ENCODE data around the gene PODXL2.
"Not testable (repeated sequence)": the region's sequence is repeated elsewhere in the genome, so short reads cannot be mapped to it uniquely, and the experiment has no call there.

The PODXL2 gene

DNA sequence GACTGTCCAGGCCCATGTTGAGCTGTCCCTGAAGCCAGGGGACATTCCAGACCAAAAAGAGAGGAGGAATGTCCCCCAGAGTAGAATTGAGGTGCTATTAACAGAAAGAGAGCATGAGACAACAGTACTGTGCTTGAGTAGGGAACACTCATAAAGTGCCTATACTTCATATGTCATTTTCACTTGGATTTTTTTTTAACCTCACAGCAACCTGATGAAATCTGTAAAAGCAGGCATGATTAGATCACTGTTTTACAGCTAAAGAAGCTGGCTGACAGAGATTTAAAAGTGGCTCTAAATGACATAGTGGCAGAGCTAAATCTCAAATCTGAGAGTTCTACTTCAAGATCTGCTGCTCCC lies 18.8 kb downstream of the PODXL2 start:
- POLR2A ChIA-PET = no interaction called here
- TF ChIP-seq ELF4 (IDR thresholded peaks at IDR 0.05) = no peak
- no peak for TF ChIP-seq FOXM1 (IDR thresholded peaks at IDR 0.05; ENCODE audit: borderline replicate concordance)
- TF ChIP-seq LEF1 (IDR thresholded peaks at IDR 0.05; ENCODE audit: borderline replicate concordance) = no peak
- TF ChIP-seq TARDBP (IDR thresholded peaks at IDR 0.05) = no peak
- TF ChIP-seq ARNT (IDR thresholded peaks at IDR 0.05) = no peak
- no peak for TF ChIP-seq BHLHE40 (IDR thresholded peaks at IDR 0.05; ENCODE audit: borderline replicate concordance)
- TF ChIP-seq CTBP1 (IDR thresholded peaks at IDR 0.05; ENCODE audit: borderline replicate concordance) = no peak
- no peak for TF ChIP-seq SUZ12 (IDR thresholded peaks at IDR 0.05)
- TF ChIP-seq SP1 (IDR thresholded peaks at IDR 0.05) = no peak
- TF ChIP-seq ZNF384 (IDR thresholded peaks at IDR 0.05) = no peak
- TF ChIP-seq, protein P1, sequence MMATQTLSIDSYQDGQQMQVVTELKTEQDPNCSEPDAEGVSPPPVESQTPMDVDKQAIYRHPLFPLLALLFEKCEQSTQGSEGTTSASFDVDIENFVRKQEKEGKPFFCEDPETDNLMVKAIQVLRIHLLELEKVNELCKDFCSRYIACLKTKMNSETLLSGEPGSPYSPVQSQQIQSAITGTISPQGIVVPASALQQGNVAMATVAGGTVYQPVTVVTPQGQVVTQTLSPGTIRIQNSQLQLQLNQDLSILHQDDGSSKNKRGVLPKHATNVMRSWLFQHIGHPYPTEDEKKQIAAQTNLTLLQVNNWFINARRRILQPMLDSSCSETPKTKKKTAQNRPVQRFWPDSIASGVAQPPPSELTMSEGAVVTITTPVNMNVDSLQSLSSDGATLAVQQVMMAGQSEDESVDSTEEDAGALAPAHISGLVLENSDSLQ (IDR thresholded peaks at IDR 0.05) = no peak
- no peak for TF ChIP-seq FOXA1 (IDR thresholded peaks at IDR 0.05)
- no peak for TF ChIP-seq FOXK2 (IDR thresholded peaks at IDR 0.05)
- CTCF ChIA-PET = interaction anchor here (1.1 kb wide), 1 partner anchor 24 kb away, joined by 8 read pairs; no protein-coding TSS in a partner anchor
- no peak for DNase-seq (ENCODE audit: extremely low spot score)

DNA sequence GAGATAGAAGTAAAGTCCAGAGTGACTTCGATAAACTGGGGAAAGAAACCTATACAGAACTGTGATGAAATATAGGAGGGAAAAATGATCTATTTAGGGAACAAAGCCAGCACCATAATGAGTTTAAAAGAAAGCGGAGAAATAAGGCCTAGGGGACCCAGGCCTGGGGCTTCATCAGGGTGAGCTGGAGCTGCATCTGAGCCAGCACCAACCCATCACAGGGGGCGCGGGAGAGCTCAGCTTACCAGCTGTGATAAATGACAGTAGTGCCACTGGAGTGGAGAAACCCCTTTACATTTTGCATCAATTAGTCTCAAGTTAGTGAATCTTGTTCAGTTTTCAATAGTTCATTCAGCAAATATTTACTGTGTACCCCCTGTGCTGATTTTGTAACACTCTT lies 21.3 kb downstream of the PODXL2 start:
- TF ChIP-seq HDGF (IDR thresholded peaks at IDR 0.05; ENCODE audit: borderline replicate concordance) (no peak), ARNT (IDR thresholded peaks at IDR 0.05) (no peak), BHLHE40 (IDR thresholded peaks at IDR 0.05; ENCODE audit: borderline replicate concordance) (no peak)
- TF ChIP-seq, protein P1 (IDR thresholded peaks at IDR 0.05) = no peak
- ChIA-PET POLR2A (no interaction called here), CTCF (no interaction called here)
- DNase-seq (ENCODE audit: extremely low spot score) = no peak

DNA sequence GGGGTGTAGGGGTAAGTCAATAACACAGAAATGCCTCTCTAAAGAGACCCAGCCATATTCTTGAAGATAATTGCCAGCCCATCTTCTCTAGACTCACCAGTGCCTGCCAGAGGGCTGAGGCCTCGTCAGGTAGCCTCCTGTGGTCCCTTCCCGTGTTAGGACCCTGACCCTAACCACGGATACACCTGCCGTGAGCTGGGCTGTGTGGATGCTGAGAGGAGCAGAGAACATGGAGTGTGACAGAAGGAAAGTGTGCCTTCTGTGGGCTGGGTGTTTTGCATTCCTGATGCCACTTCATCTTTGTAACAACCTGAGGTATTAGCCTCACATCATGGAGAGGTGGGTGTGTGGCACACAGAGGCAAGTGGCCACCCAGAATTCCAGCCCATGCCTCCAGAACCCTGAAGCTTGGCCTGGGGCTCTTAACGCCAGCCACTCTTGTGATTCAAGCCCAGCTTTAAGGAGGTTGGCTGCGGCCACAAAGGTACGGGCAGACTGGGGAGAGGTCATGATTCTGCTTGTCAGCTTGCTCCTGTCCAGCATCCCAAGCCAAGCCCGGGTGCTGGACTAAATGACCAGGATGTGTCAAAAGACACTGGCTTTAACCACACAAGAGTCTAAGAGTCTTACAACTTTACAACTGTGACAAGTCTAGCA lies 22.7 kb downstream of the PODXL2 start:
- POLR2A ChIA-PET = interaction anchor here (0.7 kb wide), 1 partner anchor 20 kb away, joined by 3 read pairs; no protein-coding TSS in a partner anchor
- no peak for DNase-seq (ENCODE audit: extremely low spot score)
- TF ChIP-seq ZNF384 (IDR thresholded peaks at IDR 0.05) (no peak), LEF1 (IDR thresholded peaks at IDR 0.05; ENCODE audit: borderline replicate concordance) (no peak), SP1 (IDR thresholded peaks at IDR 0.05) (no peak), FOXM1 (IDR thresholded peaks at IDR 0.05; ENCODE audit: borderline replicate concordance) (no peak), CTBP1 (IDR thresholded peaks at IDR 0.05; ENCODE audit: borderline replicate concordance) (no peak), BHLHE40 (IDR thresholded peaks at IDR 0.05; ENCODE audit: borderline replicate concordance) (no peak), TARDBP (IDR thresholded peaks at IDR 0.05) (no peak), SUZ12 (IDR thresholded peaks at IDR 0.05) (no peak), ARNT (IDR thresholded peaks at IDR 0.05) (no peak), FOXA1 (IDR thresholded peaks at IDR 0.05) (no peak), HDGF (IDR thresholded peaks at IDR 0.05; ENCODE audit: borderline replicate concordance) (no peak), L3MBTL2 (conservative IDR thresholded peaks at IDR 0.05) (no peak), FOXK2 (IDR thresholded peaks at IDR 0.05) (no peak), NFRKB (IDR thresholded peaks at IDR 0.05) (no peak), ELF4 (IDR thresholded peaks at IDR 0.05) (no peak)
- TF ChIP-seq, protein P1 (IDR thresholded peaks at IDR 0.05) = no peak
- CTCF ChIA-PET = interaction anchor here (0.6 to 0.7 kb wide), 2 partner anchors 42 to 310 kb away, joined by 3 read pairs; no protein-coding TSS in a partner anchor

DNA sequence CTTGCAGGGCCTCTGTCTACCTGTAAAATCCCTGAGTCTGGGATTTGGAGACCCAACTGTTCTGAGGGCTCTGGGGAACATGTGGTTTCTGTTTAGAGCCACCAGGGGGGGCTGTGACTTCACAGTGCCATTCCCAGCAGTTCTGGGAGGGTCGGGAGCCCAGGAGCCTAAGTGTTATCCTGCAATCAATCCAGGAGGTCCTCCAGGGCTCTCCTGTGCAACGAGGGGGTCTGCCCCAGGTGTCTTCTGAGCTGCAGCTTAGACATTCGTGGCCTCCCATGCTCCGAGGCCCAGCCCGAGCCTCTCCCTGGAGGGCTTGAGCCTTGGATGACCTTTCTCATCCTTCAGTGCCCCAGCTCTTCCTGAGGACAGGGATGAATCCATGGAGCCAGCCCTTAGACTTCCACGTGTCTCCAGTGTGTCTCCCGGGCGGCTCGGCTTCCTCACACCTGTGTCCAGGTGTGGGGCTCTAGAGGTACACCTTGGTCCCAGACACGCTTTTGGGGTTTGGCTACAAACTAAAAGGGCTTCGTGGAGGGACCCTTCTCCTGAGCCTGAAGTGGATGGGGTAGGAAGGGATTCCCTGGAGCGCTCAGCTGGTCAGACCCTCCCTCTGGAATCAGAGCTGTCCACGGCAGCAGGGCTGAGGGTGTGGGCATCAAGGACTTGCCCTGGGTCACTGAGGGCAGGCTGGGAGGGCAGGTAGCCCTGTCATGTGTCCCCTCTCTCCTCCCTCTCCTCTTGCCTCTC lies 23.4 kb downstream of the PODXL2 start:
- ChIA-PET CTCF (interaction anchor here (0.6 to 0.7 kb wide), 4 partner anchors 42 to 310 kb away, joined by 3 read pairs; no protein-coding TSS in a partner anchor), POLR2A (interaction anchor here (0.7 kb wide), 1 partner anchor 20 kb away, joined by 3 read pairs; no protein-coding TSS in a partner anchor)
- DNase-seq (ENCODE audit: extremely low spot score) = peak; percentile 82
- TF ChIP-seq LEF1 (IDR thresholded peaks at IDR 0.05; ENCODE audit: borderline replicate concordance) (no peak), ZNF384 (IDR thresholded peaks at IDR 0.05) (no peak), NFRKB (IDR thresholded peaks at IDR 0.05) (no peak), HDGF (IDR thresholded peaks at IDR 0.05; ENCODE audit: borderline replicate concordance) (no peak), BHLHE40 (IDR thresholded peaks at IDR 0.05; ENCODE audit: borderline replicate concordance) (no peak), TARDBP (IDR thresholded peaks at IDR 0.05) (no peak), FOXK2 (IDR thresholded peaks at IDR 0.05) (no peak), FOXA1 (IDR thresholded peaks at IDR 0.05) (no peak), SP1 (IDR thresholded peaks at IDR 0.05) (no peak), FOXM1 (IDR thresholded peaks at IDR 0.05; ENCODE audit: borderline replicate concordance) (no peak)
- TF ChIP-seq, protein P1 (IDR thresholded peaks at IDR 0.05) = no peak

DNA sequence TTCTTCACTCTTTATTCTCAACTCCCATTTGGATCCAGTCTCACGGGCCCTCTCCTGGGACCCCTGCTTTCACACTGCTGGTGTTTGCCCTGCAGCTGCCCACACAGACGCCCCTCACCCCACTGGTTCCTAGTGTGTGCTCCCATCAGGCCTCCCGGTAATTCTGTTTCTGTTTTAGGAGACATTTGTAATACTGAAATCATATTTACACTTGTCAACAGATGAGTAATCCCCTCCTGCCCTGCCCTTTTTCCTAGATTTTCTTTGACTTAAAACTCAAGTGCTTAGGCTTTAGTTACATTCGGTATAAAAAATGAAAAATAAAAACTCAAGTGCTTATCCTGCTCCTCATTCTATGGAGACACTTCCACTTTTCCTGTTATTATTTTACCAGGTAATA lies 25.4 kb downstream of the PODXL2 start:
- DNase-seq (ENCODE audit: extremely low spot score) = no peak
- ChIA-PET CTCF (no interaction called here), POLR2A (no interaction called here)
- TF ChIP-seq FOXM1 (IDR thresholded peaks at IDR 0.05; ENCODE audit: borderline replicate concordance) = no peak
- no peak for TF ChIP-seq HDGF (IDR thresholded peaks at IDR 0.05; ENCODE audit: borderline replicate concordance)
- no peak for TF ChIP-seq CTBP1 (IDR thresholded peaks at IDR 0.05; ENCODE audit: borderline replicate concordance)
- no peak for TF ChIP-seq BHLHE40 (IDR thresholded peaks at IDR 0.05; ENCODE audit: borderline replicate concordance)
- TF ChIP-seq FOXA1 (IDR thresholded peaks at IDR 0.05) = no peak
- TF ChIP-seq ZNF384 (IDR thresholded peaks at IDR 0.05) = no peak
- no peak for TF ChIP-seq ELF4 (IDR thresholded peaks at IDR 0.05)
- TF ChIP-seq SUZ12 (IDR thresholded peaks at IDR 0.05) = no peak
- no peak for TF ChIP-seq SP1 (IDR thresholded peaks at IDR 0.05)
- no peak for TF ChIP-seq LEF1 (IDR thresholded peaks at IDR 0.05; ENCODE audit: borderline replicate concordance)
- TF ChIP-seq L3MBTL2 (conservative IDR thresholded peaks at IDR 0.05) = no peak
- no peak for TF ChIP-seq ARNT (IDR thresholded peaks at IDR 0.05)
- TF ChIP-seq, protein P1 (IDR thresholded peaks at IDR 0.05) = no peak
- TF ChIP-seq TARDBP (IDR thresholded peaks at IDR 0.05) = no peak
- no peak for TF ChIP-seq FOXK2 (IDR thresholded peaks at IDR 0.05)
- TF ChIP-seq NFRKB (IDR thresholded peaks at IDR 0.05) = no peak

DNA sequence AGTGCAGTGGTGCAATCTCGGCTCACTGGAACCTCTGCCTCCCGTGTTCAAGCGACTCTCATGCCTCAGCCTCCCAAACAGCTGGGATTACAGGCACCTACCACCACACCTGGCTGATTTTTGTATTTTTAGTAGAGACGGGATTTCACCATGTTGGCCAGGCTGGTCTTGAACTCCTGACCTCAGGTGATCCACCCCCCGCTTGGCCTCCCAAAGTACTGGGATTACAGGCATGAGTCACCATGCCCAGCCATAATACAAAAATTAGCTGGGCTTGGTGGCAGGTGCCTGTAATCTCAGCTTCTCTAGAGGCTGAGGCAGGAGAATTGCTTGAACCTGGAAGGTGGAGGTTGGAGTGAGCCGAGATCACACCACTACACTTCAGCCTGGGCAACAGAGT lies 26.0 kb downstream of the PODXL2 start:
- DNase-seq (ENCODE audit: extremely low spot score); POLR2A ChIA-PET; CTCF ChIA-PET: not testable (repeated sequence)
